Measurements from ENCODE around the gene PLB1. TPM values are rescaled to one million over a fixed set of nuclear protein-coding genes. Genes with fewer than 3 reads are reported as not detected.
A peak's percentile ranks its signal among the peaks of the same experiment; 100 is the strongest.

Gene PLB1
- total RNA-seq, 1 donor from 2014 or later, result 2.1 TPM

DNA sequence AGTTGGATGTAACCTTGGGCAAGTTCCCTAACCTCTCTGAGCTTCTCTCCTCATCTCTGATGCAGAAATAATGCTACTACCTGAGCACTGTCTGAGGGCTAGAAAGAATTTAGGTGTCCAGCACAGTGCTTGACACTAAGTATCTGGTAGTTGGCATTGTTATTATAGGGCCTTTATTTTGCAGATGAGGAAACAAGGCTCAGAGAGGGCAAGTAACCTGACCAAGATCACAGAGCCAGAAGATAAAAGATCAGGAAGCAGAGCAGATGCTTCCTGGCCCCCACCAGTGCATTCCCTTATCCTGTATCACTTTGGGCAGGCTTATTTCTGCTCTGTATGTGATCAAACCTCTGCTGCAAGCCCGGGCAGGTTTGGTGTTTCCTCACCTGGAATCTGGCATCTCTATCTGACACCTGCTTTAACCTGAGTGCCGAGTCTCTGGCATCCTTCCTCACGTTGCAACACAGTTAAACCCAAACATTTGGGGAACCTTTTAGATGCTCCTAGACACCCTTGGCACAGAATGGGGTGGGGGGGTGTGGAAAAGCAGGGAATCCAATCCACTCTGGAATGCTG, 69.9 kb downstream of the PLB1 start:
- no peak for DNase-seq (ENCODE audit: low read depth)

DNA sequence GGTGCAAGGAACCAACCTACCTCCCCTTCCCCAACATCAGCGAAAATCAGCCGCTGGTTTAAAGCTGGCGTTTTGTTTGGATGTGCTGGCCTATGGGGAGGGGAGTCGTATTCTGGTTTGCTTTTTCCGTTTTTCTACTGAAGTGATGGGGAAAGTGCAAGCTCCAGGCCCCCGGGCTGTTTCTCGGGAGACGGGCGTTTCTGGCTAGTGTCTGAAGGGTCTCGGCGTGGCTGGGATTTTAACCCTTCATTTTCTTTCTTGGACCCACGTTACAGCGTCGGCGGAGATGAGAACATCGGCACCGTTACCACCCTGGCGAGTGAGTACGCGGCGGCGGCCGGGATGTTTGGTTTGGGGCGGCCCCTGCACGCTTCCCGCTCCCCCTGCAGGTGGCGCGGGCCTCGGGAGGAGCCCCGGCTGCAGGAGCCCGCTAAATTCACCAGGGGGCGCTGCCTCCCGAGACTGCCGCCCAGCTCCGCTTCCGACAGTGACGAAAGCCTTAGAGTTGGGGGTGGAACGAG, 70.7 kb downstream of the PLB1 start:
- no peak for DNase-seq (ENCODE audit: low read depth)

DNA sequence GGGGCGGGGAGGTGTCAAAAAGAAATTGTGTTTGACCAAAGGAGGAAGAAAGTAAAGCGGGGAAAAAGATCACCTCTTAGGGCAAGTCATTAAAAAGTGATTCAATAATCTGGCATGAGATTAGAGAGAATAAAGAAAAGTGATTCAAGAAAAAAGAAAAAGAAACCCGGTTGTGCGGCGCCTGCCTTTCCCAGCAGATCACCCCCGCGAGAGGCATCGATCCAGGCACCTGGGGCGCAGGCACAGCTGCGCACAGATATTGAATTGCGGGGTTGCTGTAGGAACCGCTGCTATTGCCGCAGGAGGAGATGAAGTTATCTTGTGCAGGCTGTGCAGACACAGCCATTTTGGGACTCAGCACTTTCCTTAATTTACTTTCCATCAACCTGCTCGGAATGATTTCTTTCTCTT, 71.2 kb downstream of the PLB1 start:
- no peak for DNase-seq (ENCODE audit: low read depth)

DNA sequence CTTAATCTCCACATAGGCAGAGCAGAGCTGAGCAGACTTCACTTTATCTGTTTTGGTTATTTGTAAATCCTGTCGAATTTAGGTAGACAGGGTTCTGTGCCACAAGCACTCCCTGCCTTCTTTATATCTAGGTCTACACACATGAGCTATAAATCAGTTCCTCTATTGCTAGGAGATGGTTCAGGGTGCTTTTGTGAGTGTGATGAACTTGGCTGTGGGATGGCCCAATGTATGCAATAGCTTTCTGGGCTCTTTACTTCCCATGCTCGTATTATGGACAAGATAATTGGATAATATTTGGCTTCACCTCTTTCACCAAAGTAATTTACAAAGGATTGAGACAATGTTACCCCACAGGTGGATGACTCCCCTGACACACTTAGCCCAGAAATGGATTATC, 72.2 kb downstream of the PLB1 start:
- DNase-seq (ENCODE audit: low read depth), result no peak

DNA sequence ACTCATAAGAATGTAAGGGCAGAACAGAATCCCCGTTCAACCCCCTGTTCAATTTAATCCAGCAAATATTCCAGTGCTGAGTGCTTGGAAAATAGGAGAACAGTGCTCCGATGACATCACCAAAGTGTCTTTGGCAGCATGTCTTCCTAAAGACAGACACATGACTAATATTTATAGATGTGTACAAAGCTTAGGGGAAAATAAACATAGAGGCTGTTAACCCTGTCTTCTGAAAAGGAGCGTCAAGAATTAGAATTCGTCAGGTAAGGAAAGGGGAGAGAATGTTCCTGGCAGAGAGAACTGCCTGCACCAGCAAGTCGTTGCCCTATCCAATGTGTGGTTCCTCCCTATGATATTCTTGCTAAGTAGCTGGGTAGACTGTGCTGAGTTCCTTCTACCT, 72.7 kb downstream of the PLB1 start:
- no peak for DNase-seq (ENCODE audit: low read depth)

DNA sequence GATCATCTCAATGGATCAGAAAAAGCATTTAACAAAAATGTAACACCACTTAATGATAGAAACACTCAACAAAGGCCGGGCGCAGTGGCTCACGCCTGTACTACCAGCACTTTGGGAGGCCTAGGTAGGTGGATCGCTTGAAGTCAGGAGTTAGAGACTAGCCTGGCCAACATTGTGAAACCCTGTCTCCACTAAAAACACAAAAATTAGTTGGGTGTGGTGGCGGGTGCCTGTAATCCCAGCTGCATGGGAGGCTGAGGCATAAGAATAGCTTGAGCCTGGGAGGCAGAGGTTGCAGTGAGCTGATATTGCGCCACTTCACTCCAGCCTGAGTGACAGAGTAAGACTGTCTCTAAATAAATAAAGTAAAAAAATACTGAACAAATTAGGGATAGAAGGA, 74.6 kb downstream of the PLB1 start:
- no peak for DNase-seq (ENCODE audit: low read depth)

DNA sequence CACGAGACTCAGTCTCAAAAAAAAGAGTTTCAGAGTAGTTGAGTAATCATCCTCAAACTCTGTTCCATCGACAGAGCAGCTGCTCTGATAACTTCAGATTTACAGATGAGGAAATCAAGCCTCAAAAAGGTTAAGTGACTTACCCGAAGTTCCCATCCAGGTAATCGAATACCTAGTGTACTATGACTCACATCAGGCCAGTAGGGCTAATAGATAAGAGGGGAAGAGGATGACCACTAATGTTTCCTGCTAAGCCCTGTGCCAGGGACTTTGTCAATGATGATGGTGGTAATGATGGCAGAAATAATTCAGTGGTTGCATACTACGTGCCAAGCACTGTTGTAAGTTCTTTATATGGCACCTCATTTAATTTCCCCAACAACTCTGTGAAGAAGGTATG, 80.9 kb downstream of the PLB1 start:
- DNase-seq (ENCODE audit: low read depth), result no peak

DNA sequence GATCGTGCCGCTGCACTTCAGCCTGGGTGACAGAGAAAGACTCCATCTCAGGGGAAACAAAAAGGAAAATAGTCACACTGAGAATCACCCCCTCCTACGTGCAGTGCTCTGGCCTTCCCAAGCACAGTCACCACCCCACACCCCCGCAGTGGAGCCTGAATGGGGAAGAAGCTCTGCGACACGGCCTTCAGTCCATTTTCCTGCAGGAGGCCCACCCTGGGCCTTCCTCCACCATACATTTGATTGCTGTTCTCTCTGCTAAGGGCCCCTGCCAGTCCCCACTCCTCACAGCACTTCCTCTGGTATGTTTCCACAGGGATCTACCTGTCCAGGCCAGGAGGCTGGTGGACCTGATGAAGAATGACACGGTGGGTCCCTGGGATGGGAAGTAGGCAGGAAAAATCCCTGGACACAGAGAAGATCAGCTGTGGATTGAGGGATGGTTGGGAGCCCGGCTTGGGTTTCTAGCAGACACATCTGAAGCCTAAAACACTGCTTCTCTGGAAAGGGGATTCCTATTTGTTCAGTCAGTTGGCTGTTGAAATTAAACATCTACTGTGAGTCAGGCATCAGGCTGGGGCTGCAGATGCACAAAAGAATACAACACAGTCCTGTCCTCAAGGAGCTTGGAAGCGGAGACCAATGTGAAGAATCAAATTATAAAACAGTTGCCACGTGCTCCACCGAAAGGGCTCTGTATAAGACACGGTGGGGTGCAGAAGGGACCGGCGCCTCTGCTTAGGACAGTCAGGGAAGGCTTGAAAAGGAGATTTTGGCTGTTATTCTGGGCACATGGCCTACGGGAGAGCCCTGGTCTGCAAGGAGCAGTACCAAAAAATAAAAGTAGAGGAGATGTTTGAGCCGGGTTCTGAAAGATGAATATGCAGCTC, 82.2 kb downstream of the PLB1 start:
- DNase-seq (ENCODE audit: low read depth), result no peak

DNA sequence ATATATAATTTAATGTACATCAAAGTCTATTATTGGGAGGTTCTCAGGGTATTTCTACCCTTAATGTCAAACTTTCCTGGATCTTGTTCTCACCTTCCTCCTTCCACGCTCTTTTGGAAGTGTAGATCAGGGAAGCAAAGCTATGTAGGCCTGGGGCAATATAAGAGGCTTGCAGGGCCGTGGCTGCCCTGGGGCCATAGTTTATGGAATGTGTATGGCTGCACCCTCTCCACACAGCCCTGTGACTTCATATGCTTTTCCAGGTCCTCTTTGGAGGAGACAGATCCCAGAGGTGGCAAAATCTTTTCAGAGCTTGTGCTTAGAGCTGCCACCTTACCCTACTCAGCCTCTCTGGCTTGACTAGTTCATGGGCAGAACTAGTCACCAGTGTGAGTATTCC, 82.9 kb downstream of the PLB1 start:
- no peak for DNase-seq (ENCODE audit: low read depth)

DNA sequence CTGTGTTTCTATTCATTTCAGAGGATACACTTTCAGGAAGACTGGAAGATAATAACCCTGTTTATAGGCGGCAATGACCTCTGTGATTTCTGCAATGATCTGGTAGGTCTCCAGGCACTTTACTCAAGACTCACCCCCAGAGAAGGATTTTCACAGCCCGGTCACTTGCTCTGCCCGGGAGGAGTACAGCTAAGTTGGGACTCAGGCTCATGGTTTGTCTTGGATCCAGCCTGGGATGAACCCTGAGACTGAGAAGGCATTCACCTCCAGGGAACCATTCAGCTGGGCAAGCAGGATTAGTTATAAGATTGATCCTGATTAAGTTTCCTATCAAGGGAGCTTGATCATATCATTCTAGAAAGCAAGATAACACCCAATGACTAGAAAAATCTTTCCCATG, 83.7 kb downstream of the PLB1 start:
- no peak for DNase-seq (ENCODE audit: low read depth)

DNA sequence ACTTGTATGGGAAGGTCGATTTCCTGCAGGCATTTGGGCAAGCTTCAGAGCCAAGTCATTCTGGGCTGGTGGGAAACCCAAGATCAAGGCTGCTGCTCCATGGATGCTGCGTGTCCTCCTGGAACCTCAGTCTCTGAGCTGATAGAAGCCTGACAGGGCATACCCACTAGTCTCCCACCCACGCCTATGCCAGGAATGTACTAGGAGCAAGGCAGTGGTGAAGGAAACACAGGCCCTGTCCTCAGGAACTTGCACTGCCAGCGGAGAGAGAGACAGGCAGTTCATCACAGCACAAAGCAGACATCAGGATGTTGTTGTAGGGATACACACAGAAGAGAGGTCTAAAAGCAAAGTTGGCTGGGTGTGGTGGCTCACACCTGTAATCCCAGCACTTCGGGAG, 84.2 kb downstream of the PLB1 start:
- peak; percentile 23 for DNase-seq (ENCODE audit: low read depth)

DNA sequence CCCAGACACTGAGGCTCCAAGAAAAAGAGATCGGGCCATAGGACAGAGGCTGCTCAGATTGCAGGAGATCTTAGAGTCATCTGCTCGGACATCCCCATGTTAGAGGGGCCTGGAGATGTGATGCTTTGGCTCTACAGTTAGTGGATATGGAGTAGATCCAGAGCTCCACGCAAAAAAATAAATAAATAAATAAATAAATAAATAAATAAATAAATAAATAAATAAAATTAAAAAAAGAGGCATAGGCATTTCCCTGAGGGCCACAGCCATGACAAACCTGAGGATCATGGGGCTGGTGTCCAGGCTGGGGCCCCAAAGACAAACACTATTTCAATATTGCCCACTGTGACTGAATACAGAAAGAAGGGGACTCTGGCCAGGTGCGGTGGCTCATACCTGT, 85.5 kb downstream of the PLB1 start:
- DNase-seq (ENCODE audit: low read depth), result no peak

DNA sequence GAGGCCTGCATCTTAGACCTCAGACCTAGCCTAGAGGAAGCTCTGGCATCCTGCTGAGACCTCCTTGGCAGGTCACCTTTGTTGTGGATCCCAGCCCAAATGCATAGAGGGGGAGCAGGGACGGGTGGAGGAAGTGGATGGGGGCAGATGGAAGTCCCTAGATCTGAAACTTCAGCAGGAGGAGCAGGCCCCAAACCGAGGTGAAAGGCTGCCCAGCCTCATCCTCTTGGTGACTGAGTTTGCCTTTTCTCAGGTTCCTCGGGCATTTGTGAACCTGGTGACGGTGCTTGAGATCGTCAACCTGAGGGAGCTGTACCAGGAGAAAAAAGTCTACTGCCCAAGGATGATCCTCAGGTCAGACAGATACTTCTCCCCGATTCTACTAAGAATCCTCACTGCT, 86.3 kb downstream of the PLB1 start:
- DNase-seq (ENCODE audit: low read depth), result no peak

DNA sequence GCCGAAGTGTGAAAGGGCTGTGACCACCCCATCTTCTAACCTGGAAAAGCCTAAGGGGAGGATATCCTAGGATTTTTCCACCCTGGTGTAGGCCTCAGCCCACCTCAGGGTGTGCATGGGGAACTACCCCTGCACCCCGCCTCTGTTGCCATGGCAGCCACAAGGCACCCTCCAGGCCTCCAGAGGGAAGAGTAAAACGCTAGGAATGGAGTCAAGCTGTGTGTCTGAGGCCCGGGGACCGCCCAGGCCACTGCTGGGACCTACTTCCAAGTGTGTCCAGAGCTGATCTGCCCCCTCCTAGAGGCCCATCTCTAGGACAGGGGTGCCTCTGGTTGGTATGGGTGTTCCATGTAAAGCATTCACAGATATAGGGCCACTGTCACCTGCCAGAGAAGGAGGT, 86.7 kb downstream of the PLB1 start:
- no peak for DNase-seq (ENCODE audit: low read depth)

DNA sequence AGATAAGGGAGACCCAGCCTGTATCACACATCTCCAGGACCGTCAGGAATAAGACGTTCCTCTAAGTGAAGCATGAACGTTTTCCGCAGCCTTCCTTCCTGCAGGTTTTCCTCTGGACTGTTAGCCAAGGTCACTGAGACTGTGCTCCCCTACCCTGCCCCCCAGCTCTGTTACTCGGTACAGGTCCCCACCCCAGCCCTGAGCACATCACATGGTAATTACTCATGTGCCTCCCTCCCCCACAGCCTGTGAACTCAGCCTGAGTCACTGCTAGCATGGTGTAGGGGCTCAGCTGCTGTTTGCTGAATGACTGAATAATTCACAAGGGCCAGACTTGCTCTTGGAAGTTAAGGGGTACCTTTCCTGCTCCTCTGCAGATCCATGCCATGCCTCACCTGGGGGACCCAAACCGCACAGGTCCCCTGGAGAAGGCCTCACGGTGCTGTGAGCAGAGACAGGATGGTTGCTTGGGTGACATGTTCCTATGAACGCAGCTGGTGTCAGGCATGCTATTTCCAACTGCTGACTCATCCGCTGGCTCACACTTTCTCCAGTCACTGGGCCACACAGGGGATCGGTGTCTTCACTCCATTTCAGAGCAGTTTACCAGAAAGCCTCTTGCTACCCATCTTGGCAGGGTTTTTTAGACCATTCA, 88.2 kb downstream of the PLB1 start:
- DNase-seq (ENCODE audit: low read depth), result peak; percentile 96

DNA sequence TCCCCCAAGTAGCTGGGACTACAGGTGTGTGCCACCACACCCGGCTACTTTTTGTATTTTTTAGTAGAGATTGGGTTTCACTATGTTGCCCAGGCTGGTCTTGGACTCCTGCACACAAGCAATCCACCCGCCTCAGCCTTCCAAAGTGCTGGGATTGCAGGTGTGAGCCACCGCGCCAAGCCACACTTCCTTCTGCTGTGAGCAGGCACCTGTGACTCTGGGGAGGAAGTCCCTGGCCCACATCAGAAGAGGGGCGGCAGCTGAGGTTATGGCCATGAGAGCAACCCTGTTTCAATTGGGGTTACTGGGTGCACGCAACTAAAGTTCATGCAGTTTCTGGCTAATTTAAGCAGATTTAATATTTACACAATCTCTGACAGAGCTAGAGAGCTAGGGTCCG, 91.0 kb downstream of the PLB1 start:
- DNase-seq (ENCODE audit: low read depth), result no peak

DNA sequence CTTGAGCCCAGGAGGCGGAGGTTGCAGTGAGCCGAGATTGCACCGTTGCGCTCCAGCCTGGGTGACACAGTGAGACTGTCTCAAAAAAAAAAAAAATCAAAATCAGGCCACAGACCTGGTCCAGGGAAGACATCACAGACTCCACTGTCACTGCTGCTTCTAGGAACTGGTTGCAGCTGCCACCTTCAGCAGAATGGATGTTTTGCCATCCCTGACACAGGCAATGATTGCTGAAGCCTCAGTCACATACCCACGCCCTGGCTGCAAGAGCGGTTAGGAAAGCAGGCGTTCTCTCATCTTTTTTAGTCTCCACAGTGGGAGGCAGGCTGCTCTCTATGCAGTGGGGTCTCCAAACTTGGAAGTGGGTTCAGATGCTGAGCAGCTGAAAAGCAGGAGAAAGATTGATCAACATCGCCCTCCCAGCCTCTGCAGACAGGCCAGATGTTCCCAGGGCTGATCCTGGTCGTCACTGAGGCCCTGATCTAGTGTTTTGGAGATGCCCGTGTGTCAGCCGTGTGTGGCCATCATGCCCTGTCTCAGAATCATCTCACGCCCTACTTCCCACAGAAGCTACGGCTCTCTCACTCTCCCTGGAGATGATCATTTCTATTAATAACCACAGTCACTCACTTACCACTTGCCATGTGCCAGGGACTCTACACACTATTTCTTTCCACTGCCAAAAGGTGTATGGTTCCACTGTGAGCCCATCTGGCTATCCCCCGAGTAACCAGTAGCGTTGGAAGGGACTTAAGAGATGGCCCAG, 91.8 kb downstream of the PLB1 start:
- no peak for DNase-seq (ENCODE audit: low read depth)

DNA sequence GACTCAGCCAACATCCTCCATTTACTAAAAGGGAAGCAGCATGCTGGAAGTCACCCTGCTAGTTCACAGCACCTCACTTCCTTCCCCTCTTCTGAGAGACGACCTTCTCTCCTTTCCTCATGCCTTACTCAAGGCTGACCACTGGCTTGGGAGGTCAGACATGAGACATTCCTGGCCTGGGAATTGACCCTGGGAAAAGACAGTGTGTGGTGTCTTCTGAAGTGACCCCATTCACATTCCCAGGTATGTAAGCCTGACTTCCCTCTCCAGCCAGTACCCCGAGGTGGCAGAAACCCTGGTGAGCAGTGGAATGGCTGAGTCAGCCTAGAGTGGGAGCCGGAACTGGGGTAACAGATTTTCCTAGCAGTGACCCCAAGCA, 92.4 kb downstream of the PLB1 start:
- DNase-seq (ENCODE audit: low read depth), result peak; percentile 58

DNA sequence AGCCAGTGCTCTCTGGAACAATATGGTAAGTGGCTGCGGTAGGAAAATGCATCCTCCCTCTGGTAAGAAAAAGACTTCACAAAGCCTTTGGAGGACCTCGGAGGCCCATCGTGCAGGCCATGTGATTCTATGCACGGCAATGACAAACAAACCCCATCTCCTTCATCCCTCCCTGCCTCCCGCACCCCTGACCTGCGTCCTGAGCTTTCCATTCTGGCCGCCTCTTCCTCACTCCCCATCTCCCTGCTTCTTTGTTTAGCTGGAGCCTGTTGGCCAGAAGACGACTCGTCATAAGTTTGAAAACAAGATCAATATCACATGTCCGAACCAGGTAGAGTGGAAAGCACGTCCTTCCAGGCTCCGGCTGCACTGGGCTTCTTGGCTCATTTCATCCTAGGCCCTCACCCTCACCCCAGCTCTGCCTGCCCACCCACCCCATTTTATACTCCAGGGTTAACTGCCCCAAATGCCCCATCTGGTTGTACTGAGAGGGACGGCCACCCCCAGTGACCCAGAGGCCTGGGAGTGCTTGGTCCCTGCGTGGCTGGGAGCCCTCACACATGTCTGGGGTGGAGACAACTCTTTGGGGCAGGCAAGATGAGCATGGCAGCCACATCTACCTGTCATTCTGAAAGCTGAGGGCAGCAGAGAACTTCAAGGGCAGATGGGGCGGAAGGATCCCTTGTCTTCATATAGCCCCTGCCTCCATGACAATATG, 94.0 kb downstream of the PLB1 start:
- no peak for DNase-seq (ENCODE audit: low read depth)

DNA sequence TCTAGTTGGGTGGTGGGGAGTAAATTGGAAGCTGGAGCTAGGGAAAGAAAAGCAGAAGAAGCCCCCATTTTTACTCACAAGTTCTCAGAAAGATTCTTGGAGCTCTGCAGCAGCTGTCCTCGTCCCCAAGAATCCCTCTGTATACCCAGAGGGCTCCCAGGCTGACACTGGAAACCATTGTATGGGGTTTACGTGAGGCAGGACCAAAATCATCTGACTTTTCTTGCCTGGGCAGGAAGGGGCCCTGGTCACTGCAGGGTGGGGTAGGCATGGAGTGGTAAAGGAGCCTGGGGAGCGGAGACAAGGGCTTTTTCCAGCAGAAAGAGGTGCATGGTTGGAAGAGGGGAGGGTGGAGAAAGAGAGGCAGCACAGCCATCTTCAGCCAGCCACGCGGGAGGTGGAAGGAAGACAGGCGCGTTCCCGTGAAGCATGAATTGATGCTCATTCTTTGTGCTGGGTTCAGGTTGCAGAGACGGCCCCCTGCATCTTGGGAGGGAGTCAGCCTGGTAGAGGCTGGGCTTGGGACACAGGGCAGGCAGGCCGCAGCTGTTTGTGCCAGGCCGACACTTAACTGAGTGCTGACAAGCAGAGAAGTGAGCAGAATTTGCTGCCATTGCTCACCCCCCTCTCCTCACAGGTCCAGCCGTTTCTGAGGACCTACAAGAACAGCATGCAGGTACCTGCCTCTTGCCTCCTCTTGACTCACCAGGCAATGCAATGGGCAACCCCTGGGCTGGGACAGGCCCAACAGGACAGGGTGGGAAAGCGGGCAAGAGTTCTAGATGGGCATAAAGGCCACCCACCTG, 94.8 kb downstream of the PLB1 start:
- no peak for DNase-seq (ENCODE audit: low read depth)

All from renal cortical epithelial cell (primary cell).